MM.1S (cell line): ENCODE results near the gene BMF.
"Not testable (repeated sequence)": the region's sequence is repeated elsewhere in the genome, so short reads cannot be mapped to it uniquely, and the experiment has no call there.

ENCODE experiments used
- DNase-seq: peaks from one replicate; pipeline ENCODE4 v3.0.0-alpha.2; 2015
- H2AFZ ChIP-seq: fragments of 300-600 bp; sonication (generic); 2 replicates; pipeline ENCODE4 v1.6.0; 2016; ENCODE audit warnings: antibody characterized with exemption, low read length
- H3F3A ChIP-seq: fragments of 300-600 bp; sonication (generic); 2 replicates; pipeline ENCODE4 v1.6.1; 2016; ENCODE audit warnings: mild to moderate bottlenecking, antibody characterized with exemption, low read length, moderate library complexity, mixed read lengths; ENCODE audit not compliant: insufficient read depth
- H3K27ac ChIP-seq: fragments of 300-600 bp; sonication (generic); 2 replicates; pipeline ENCODE4 v1.5.1; 2016; ENCODE audit warnings: mild to moderate bottlenecking, low read length
- H3K27me3 ChIP-seq: fragments of 300-600 bp; sonication (generic); replicated peaks from 2 replicates; pipeline ENCODE4 v1.6.0; 2016; ENCODE audit warnings: low read length; ENCODE audit not compliant: insufficient read depth
- H3K36me3 ChIP-seq: fragments of 300-600 bp; sonication (generic); replicated peaks from 2 replicates; pipeline ENCODE4 v1.6.1; 2016; ENCODE audit warnings: mild to moderate bottlenecking, low read length, mixed read lengths; ENCODE audit not compliant: insufficient read depth
- H3K4me1 ChIP-seq: fragments of 300-600 bp; sonication (generic); 2 replicates; pipeline ENCODE4 v1.6.1; 2016; ENCODE audit warnings: low read length, mixed read lengths
- H3K4me2 ChIP-seq: fragments of 300-600 bp; sonication (generic); 2 replicates; pipeline ENCODE4 v1.6.0; 2016; ENCODE audit warnings: low read depth, low read length
- H3K4me3 ChIP-seq: fragments of 300-600 bp; sonication (generic); 2 replicates; pipeline ENCODE4 v1.5.1; 2016; ENCODE audit warnings: low read length, mixed read lengths
- H3K79me2 ChIP-seq: fragments of 300-600 bp; sonication (generic); 2 replicates; pipeline ENCODE4 v1.6.1; 2016; ENCODE audit warnings: mixed run types, low read length, mixed read lengths
- H3K9ac ChIP-seq: fragments of 300-600 bp; sonication (generic); 2 replicates; pipeline ENCODE4 v1.6.1; 2016; ENCODE audit warnings: low read length, mixed read lengths
- H3K9me2 ChIP-seq: fragments of 300-600 bp; sonication (generic); replicated peaks from 2 replicates; pipeline ENCODE4 v1.6.1; 2016; ENCODE audit warnings: mild to moderate bottlenecking, low read length, mixed read lengths; ENCODE audit not compliant: insufficient read depth
- H3K9me3 ChIP-seq: fragments of 300-600 bp; sonication (generic); replicated peaks from 2 replicates; pipeline ENCODE4 v1.6.1; 2016; ENCODE audit warnings: mild to moderate bottlenecking, low read length, mixed read lengths; ENCODE audit not compliant: insufficient read depth
- H4K20me1 ChIP-seq: fragments of 300-600 bp; sonication (generic); 2 replicates; pipeline ENCODE4 v1.6.1; 2016; ENCODE audit warnings: mild to moderate bottlenecking, low read length, moderate library complexity, mixed read lengths; ENCODE audit not compliant: insufficient read depth
- CTCF ChIP-seq: fragments of 300-600 bp; sonication (generic); IDR thresholded peaks from 2 replicates; pipeline ENCODE4 v1.5.1; 2016; ENCODE audit warnings: antibody characterized with exemption, low read length, mixed read lengths
- EZH2 ChIP-seq: fragments of 300-600 bp; sonication (generic); optimal IDR thresholded peaks from 2 replicates; pipeline ENCODE3; 2017; ENCODE audit warnings: low read depth, mild to moderate bottlenecking, antibody characterized with exemption, low read length, mixed read lengths
- EZH2phosphoT487 ChIP-seq: fragments of 300-600 bp; sonication (generic); IDR thresholded peaks from 2 replicates; pipeline ENCODE4 v1.6.1; 2018; ENCODE audit warnings: antibody characterized with exemption, low read length

The BMF gene, protein sequence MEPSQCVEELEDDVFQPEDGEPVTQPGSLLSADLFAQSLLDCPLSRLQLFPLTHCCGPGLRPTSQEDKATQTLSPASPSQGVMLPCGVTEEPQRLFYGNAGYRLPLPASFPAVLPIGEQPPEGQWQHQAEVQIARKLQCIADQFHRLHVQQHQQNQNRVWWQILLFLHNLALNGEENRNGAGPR

DNA sequence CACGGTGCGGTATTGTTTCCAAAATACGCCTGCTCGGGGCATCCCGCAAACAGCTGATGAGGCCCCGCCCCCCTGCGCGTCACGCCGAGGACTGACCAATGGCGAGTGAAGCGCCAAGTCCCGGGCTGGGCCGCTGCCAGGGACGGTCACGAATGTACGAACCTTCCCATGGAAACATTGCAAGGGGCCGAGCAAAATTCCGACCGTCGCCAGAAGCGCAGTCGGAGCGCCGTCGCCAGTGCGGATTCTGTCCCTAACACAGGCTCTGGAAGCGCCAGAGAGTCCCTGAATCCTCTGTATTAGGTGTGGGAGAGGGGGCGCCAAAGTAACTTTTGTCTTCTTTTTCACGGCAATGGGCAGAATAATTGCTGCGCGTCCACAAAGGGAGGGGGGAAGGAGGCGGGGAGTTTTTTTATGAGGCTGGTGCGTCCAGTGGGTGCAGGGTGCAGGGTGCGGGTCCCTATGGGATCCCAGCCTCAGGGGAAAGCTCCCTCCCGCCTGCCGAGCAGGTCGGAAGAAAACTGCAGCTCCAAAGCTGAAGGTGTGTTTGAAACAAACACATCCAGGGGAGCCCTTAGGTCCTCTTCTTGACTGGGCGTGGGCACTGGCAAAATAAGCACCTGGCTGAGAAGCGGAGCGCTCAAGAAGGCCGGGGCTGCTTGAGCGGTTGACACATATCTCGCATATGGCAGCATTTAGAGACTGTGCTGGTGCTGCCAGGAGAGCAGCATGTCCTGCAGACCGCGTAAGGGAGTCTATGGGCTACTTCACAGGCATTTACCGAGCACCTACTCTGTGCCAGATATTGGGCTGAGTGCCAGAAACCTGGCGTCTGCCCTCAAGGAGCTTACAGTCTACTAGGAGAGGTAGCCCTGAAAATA is at the start of gene BMF:
TSS of gene BMF (minus strand) at position 25 of the 881 bp plus-strand sequence. CDS start 2,793 bp downstream, outside the sequence.
- Histone ChIP-seq H3K79me2 (peaks cover 33% of the 10 kb centered on the region), H2AFZ (peak within 1 kb of the TSS; percentile 85), H3K9me3 (no peaks in the 10 kb centered on the region), H3K4me3 (peak within 1 kb of the TSS; percentile 76), H3K27me3 (no peaks in the 10 kb centered on the region), H3K27ac (peak within 1 kb of the TSS; percentile 85), H3K4me1 (peaks cover 65% of the 10 kb centered on the region), H3K4me2 (peak within 1 kb of the TSS; percentile 87), H3K9ac (peak within 1 kb of the TSS; percentile 83), H3F3A (peaks cover 53% of the 10 kb centered on the region), H3K9me2 (no peaks in the 10 kb centered on the region), H3K36me3 (no peaks in the 10 kb centered on the region), H4K20me1 (no peaks in the 10 kb centered on the region)
- TF ChIP-seq CTCF: peak; percentile 22
- TF ChIP-seq EZH2phosphoT487: no peak
- no peak for TF ChIP-seq EZH2
- peak; percentile 99 for DNase-seq

GRCh38 chr15:40157778-40158447 is 49.2 kb upstream of the BMF start:
- peaks cover 16% of the 10 kb centered on the region for H3K4me1 ChIP-seq
- H3K27ac ChIP-seq: no peak overlapping the region
- H3K4me3 ChIP-seq: no peak overlapping the region
- no peaks in the 10 kb centered on the region for H3F3A ChIP-seq
- no peaks in the 10 kb centered on the region for H3K9me3 ChIP-seq
- H4K20me1 ChIP-seq: no peaks in the 10 kb centered on the region
- TF ChIP-seq CTCF: no peak
- no peak for TF ChIP-seq EZH2phosphoT487
- TF ChIP-seq EZH2: no peak
- no peak overlapping the region for H3K4me2 ChIP-seq
- peaks cover 21% of the 10 kb centered on the region for H3K79me2 ChIP-seq
- no peaks in the 10 kb centered on the region for H3K27me3 ChIP-seq
- H3K36me3 ChIP-seq: no peaks in the 10 kb centered on the region
- DNase-seq: no peak
- H2AFZ ChIP-seq: no peak overlapping the region
- no peak overlapping the region for H3K9ac ChIP-seq
- no peaks in the 10 kb centered on the region for H3K9me2 ChIP-seq

GRCh38 chr15:40155270-40155910 is 46.7 kb upstream of the BMF start:
- Histone ChIP-seq H2AFZ (no peak overlapping the region), H3K4me1 (peaks cover 10% of the 10 kb centered on the region), H3K27me3 (no peaks in the 10 kb centered on the region), H3K9me2 (no peaks in the 10 kb centered on the region), H3K79me2 (no peaks in the 10 kb centered on the region), H3K9ac (no peak overlapping the region), H3K4me2 (no peak overlapping the region), H3K27ac (no peak overlapping the region), H3K4me3 (no peak overlapping the region), H3K9me3 (no peaks in the 10 kb centered on the region), H3F3A (no peaks in the 10 kb centered on the region), H4K20me1 (no peaks in the 10 kb centered on the region), H3K36me3 (no peaks in the 10 kb centered on the region)
- no peak for TF ChIP-seq EZH2phosphoT487
- TF ChIP-seq EZH2: no peak
- TF ChIP-seq CTCF: no peak
- no peak for DNase-seq

- H3K4me3 ChIP-seq, H3F3A ChIP-seq, H3K9ac ChIP-seq, H2AFZ ChIP-seq, H3K4me1 ChIP-seq, DNase-seq, H3K27me3 ChIP-seq, H3K9me2 ChIP-seq, H3K36me3 ChIP-seq, H3K9me3 ChIP-seq, H3K79me2 ChIP-seq, H4K20me1 ChIP-seq, H3K4me2 ChIP-seq, H3K27ac ChIP-seq: not testable (repeated sequence)
Measured at GRCh38 chr15:40154821-40155220, 46.1 kb upstream of the BMF start.
